ENCODE measurements around the gene RICTOR. TPM values are rescaled to one million over a fixed set of nuclear protein-coding genes. Genes with fewer than 3 reads are reported as not detected.
A peak's percentile ranks its signal among the peaks of the same experiment; 100 is the strongest.

The RICTOR gene
- polyA plus RNA-seq, 3 donors, result 3.5 to 12.8 (median 7.0) TPM

GRCh38 chr5:39058178-39058921 is 15.8 kb downstream of the RICTOR start:
- H3K4me2 ChIP-seq (replicated peaks; ENCODE audit: extremely low read depth, low read length, poor library complexity, severe bottlenecking), result peak overlapping the region; percentile 68
- peak overlapping the region in 1 of 2 donors; percentile 37 for H3K27ac ChIP-seq (ENCODE audit: low read depth in 1 of 2, low read length in 2 of 2)
- Mint-ChIP-seq H3K27ac (peak overlapping the region in 4 of 7 donors; percentile 15 to 44 (median 26)), H3K4me3 (peak overlapping the region; percentile 43 to 63), H3K36me3 (peaks cover 12 to 20% of the 10 kb centered on the region in 2 donors), H3K9me3 (no peaks in the 10 kb centered on the region), H3K4me1 (peaks cover 17% of the 10 kb centered on the region), H3K27me3 (ENCODE audit: low read depth in 3 of 3) (no peaks in the 10 kb centered on the region)
- H3K9ac ChIP-seq (ENCODE audit: insufficient read depth, low read length, poor library complexity, severe bottlenecking), result peak overlapping the region; percentile 16
- H2AFZ ChIP-seq (ENCODE audit: insufficient read depth, low read depth, low read length, poor library complexity, severe bottlenecking), result peak overlapping the region; percentile 11
- peak in 1 of 3 donors; percentile 15 for DNase-seq
- H3K9me3 ChIP-seq (replicated peaks in 1 of 2; ENCODE audit: control insufficient read depth in 1 of 2, insufficient read depth in 1 of 2, low read length in 2 of 2), result no peaks in the 10 kb centered on the region
- H4K20me1 ChIP-seq (ENCODE audit: insufficient read depth, low read length), result peaks cover 94% of the 10 kb centered on the region
- no peaks in the 10 kb centered on the region for H3K27me3 ChIP-seq (ENCODE audit: control insufficient read depth in 2 of 2, insufficient read depth in 2 of 2, low read length in 2 of 2)
- WGBS (ENCODE audit: insufficient coverage), result no CpG with 5 or more reads among the region's 2 CpGs
- TF ChIP-seq, protein P1, sequence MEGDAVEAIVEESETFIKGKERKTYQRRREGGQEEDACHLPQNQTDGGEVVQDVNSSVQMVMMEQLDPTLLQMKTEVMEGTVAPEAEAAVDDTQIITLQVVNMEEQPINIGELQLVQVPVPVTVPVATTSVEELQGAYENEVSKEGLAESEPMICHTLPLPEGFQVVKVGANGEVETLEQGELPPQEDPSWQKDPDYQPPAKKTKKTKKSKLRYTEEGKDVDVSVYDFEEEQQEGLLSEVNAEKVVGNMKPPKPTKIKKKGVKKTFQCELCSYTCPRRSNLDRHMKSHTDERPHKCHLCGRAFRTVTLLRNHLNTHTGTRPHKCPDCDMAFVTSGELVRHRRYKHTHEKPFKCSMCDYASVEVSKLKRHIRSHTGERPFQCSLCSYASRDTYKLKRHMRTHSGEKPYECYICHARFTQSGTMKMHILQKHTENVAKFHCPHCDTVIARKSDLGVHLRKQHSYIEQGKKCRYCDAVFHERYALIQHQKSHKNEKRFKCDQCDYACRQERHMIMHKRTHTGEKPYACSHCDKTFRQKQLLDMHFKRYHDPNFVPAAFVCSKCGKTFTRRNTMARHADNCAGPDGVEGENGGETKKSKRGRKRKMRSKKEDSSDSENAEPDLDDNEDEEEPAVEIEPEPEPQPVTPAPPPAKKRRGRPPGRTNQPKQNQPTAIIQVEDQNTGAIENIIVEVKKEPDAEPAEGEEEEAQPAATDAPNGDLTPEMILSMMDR (IDR thresholded peaks at IDR 0.05), result no peak
- intact Hi-C loops (cut with micrococcal nuclease), result no loop called here
- H3K36me3 ChIP-seq (replicated peaks in 1 of 2; ENCODE audit: control insufficient read depth in 1 of 2, insufficient read depth in 2 of 2, low read length in 2 of 2), result peaks cover 2 to 17% of the 10 kb centered on the region in 2 donors
- H3K4me3 ChIP-seq (replicated peaks in 1 of 3; ENCODE audit: low read depth in 2 of 3, low read length in 3 of 3), result peak overlapping the region; percentile 16 to 63 (median 47)
- peaks cover 90% of the 10 kb centered on the region for H3K79me2 ChIP-seq (ENCODE audit: insufficient read depth, low read length)
- peaks cover 0 to 8% of the 10 kb centered on the region in 2 donors for H3K4me1 ChIP-seq (ENCODE audit: control insufficient read depth in 1 of 2, insufficient read depth in 2 of 2, low read length in 2 of 2)

GRCh38 chr5:39057734-39058133 is 16.5 kb downstream of the RICTOR start:
- Histone ChIP-seq H3K9ac (ENCODE audit: insufficient read depth, low read length, poor library complexity, severe bottlenecking) (peak overlapping the region; percentile 16), H3K27ac (ENCODE audit: low read depth in 1 of 2, low read length in 2 of 2) (peak overlapping the region in 1 of 2 donors; percentile 37), H3K4me2 (replicated peaks; ENCODE audit: extremely low read depth, low read length, poor library complexity, severe bottlenecking) (peak overlapping the region; percentile 68), H3K4me3 (replicated peaks in 1 of 3; ENCODE audit: low read depth in 2 of 3, low read length in 3 of 3) (peak overlapping the region; percentile 16 to 63 (median 47)), H4K20me1 (ENCODE audit: insufficient read depth, low read length) (peaks cover 94% of the 10 kb centered on the region), H3K9me3 (replicated peaks in 1 of 2; ENCODE audit: control insufficient read depth in 1 of 2, insufficient read depth in 1 of 2, low read length in 2 of 2) (no peaks in the 10 kb centered on the region), H2AFZ (ENCODE audit: insufficient read depth, low read depth, low read length, poor library complexity, severe bottlenecking) (peak overlapping the region; percentile 11), H3K79me2 (ENCODE audit: insufficient read depth, low read length) (peaks cover 90% of the 10 kb centered on the region), H3K36me3 (replicated peaks in 1 of 2; ENCODE audit: control insufficient read depth in 1 of 2, insufficient read depth in 2 of 2, low read length in 2 of 2) (peaks cover 2 to 17% of the 10 kb centered on the region in 2 donors), H3K4me1 (ENCODE audit: control insufficient read depth in 1 of 2, insufficient read depth in 2 of 2, low read length in 2 of 2) (peaks cover 0 to 8% of the 10 kb centered on the region in 2 donors), H3K27me3 (ENCODE audit: control insufficient read depth in 2 of 2, insufficient read depth in 2 of 2, low read length in 2 of 2) (no peaks in the 10 kb centered on the region)
- H3K4me1 Mint-ChIP-seq, result peaks cover 15% of the 10 kb centered on the region
- H3K4me3 Mint-ChIP-seq, result peak overlapping the region; percentile 43 to 63
- no peaks in the 10 kb centered on the region for H3K27me3 Mint-ChIP-seq (ENCODE audit: low read depth in 3 of 3)
- no peak for DNase-seq
- TF ChIP-seq, protein P1 (IDR thresholded peaks at IDR 0.05), result no peak
- H3K36me3 Mint-ChIP-seq, result peaks cover 12 to 20% of the 10 kb centered on the region in 2 donors
- intact Hi-C loops (cut with micrococcal nuclease), result no loop called here
- H3K9me3 Mint-ChIP-seq, result no peaks in the 10 kb centered on the region
- WGBS (ENCODE audit: insufficient coverage), result no CpG with 5 or more reads among the region's 2 CpGs
- H3K27ac Mint-ChIP-seq, result peak overlapping the region in 2 of 7 donors; percentile 16 to 27

Measured in CD14-positive monocyte (primary cell).